ENCODE results near the gene MUC15. TPM values are rescaled to one million over a fixed set of nuclear protein-coding genes. Genes with fewer than 3 reads are reported as not detected.

The MUC15 gene
- total and polyA plus RNA-seq, 2 experiments from 2014 or later = not detected

DNA sequence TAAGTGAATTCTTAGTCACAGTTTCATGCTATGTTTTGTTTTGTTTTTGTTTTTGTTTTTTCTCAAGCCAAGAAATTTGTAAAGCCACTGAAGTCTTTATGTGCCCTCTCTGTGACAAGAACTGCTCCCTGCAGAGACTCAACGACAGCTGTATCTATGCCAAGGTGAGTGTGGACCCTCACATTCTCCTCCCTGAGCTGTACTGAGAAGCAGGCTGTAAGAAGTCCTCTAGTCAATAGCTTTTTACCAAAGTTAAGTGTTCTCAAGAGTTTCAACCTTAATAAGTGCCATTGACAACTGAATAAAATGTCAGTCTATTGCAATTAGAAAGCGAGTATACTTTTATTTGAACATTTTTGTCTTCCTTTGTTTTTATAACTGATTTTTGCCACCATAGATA is 18.9 kb downstream of the MUC15 start:
- no peaks in the 10 kb centered on the region for H3K4me1 ChIP-seq (ENCODE audit: insufficient read depth)
- no peak for DNase-seq (ENCODE audit: low spot score)
- Mint-ChIP-seq H3K9me3 (no peaks in the 10 kb centered on the region), H3K36me3 (ENCODE audit: low read depth) (no peaks in the 10 kb centered on the region), H3K4me3 (no peak overlapping the region), H3K27me3 (ENCODE audit: insufficient read depth, low read depth, poor library complexity) (no peaks in the 10 kb centered on the region), H3K4me1 (peaks cover 3% of the 10 kb centered on the region; the same call in 2 of the 3 replicates), H3K27ac (no peak overlapping the region)
- TF ChIP-seq ZNF114 (CRISPR knock-in tag; IDR thresholded peaks at IDR 0.05) = no peak
- TF ChIP-seq, protein P1, sequence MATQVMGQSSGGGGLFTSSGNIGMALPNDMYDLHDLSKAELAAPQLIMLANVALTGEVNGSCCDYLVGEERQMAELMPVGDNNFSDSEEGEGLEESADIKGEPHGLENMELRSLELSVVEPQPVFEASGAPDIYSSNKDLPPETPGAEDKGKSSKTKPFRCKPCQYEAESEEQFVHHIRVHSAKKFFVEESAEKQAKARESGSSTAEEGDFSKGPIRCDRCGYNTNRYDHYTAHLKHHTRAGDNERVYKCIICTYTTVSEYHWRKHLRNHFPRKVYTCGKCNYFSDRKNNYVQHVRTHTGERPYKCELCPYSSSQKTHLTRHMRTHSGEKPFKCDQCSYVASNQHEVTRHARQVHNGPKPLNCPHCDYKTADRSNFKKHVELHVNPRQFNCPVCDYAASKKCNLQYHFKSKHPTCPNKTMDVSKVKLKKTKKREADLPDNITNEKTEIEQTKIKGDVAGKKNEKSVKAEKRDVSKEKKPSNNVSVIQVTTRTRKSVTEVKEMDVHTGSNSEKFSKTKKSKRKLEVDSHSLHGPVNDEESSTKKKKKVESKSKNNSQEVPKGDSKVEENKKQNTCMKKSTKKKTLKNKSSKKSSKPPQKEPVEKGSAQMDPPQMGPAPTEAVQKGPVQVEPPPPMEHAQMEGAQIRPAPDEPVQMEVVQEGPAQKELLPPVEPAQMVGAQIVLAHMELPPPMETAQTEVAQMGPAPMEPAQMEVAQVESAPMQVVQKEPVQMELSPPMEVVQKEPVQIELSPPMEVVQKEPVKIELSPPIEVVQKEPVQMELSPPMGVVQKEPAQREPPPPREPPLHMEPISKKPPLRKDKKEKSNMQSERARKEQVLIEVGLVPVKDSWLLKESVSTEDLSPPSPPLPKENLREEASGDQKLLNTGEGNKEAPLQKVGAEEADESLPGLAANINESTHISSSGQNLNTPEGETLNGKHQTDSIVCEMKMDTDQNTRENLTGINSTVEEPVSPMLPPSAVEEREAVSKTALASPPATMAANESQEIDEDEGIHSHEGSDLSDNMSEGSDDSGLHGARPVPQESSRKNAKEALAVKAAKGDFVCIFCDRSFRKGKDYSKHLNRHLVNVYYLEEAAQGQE (IDR thresholded peaks at IDR 0.05; ENCODE audit: unreplicated experiment) = no peak
- TF ChIP-seq ZNF331 (CRISPR knock-in tag; IDR thresholded peaks at IDR 0.05; ENCODE audit: low read depth) = no peak
- no peak for TF ChIP-seq POLR2AphosphoS5 (IDR thresholded peaks at IDR 0.05; ENCODE audit: low read depth)
- no peak for TF ChIP-seq NANOG (IDR thresholded peaks at IDR 0.05; ENCODE audit: borderline replicate concordance)
- TF ChIP-seq JUNB (IDR thresholded peaks at IDR 0.05; ENCODE audit: unreplicated experiment) = no peak
- no peak for TF ChIP-seq CREB1 (CRISPR knock-in tag; IDR thresholded peaks at IDR 0.05; ENCODE audit: low read depth)
- TF ChIP-seq EZH2 (IDR thresholded peaks at IDR 0.05; ENCODE audit: low read depth, unreplicated experiment) = no peak
- no peak for TF ChIP-seq STAT1 (IDR thresholded peaks at IDR 0.05; ENCODE audit: unreplicated experiment)
- TF ChIP-seq, protein P2, sequence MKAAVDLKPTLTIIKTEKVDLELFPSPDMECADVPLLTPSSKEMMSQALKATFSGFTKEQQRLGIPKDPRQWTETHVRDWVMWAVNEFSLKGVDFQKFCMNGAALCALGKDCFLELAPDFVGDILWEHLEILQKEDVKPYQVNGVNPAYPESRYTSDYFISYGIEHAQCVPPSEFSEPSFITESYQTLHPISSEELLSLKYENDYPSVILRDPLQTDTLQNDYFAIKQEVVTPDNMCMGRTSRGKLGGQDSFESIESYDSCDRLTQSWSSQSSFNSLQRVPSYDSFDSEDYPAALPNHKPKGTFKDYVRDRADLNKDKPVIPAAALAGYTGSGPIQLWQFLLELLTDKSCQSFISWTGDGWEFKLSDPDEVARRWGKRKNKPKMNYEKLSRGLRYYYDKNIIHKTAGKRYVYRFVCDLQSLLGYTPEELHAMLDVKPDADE (IDR thresholded peaks at IDR 0.05) = no peak
- H4K20me1 ChIP-seq (replicated peaks; ENCODE audit: insufficient read depth) = no peaks in the 10 kb centered on the region
- H3K27ac ChIP-seq (ENCODE audit: low read depth) = no peak overlapping the region
- no peaks in the 10 kb centered on the region for H3F3A ChIP-seq (replicated peaks; ENCODE audit: low read depth)
- no peak overlapping the region for H3K4me2 ChIP-seq
- H3K27me3 ChIP-seq (ENCODE audit: insufficient read depth) = no peaks in the 10 kb centered on the region
- H3K4me3 ChIP-seq = no peak overlapping the region
- H3K79me2 ChIP-seq (replicated peaks; ENCODE audit: insufficient read depth) = no peaks in the 10 kb centered on the region
- no peak overlapping the region for H2AFZ ChIP-seq
- no peaks in the 10 kb centered on the region for H3K9me2 ChIP-seq (ENCODE audit: insufficient read depth)
- no peaks in the 10 kb centered on the region for H3K36me3 ChIP-seq (ENCODE audit: insufficient read depth)
- ATAC-seq = no peak; the same call in 2 of the 3 replicates

GRCh38 chr11:26551186-26551801 is 20.8 kb downstream of the MUC15 start:
- Mint-ChIP-seq H3K4me1 (peaks cover 3% of the 10 kb centered on the region; the same call in 2 of the 3 replicates), H3K4me3 (no peak overlapping the region), H3K9me3 (no peaks in the 10 kb centered on the region), H3K27ac (no peak overlapping the region), H3K36me3 (ENCODE audit: low read depth) (no peaks in the 10 kb centered on the region), H3K27me3 (ENCODE audit: insufficient read depth, low read depth, poor library complexity) (no peaks in the 10 kb centered on the region)
- Histone ChIP-seq H4K20me1 (replicated peaks; ENCODE audit: insufficient read depth) (no peaks in the 10 kb centered on the region), H3K4me1 (ENCODE audit: insufficient read depth) (no peaks in the 10 kb centered on the region), H3K9me2 (ENCODE audit: insufficient read depth) (no peaks in the 10 kb centered on the region), H3K36me3 (ENCODE audit: insufficient read depth) (no peaks in the 10 kb centered on the region), H2AFZ (no peak overlapping the region), H3K27ac (ENCODE audit: low read depth) (no peak overlapping the region), H3K27me3 (ENCODE audit: insufficient read depth) (no peaks in the 10 kb centered on the region), H3K4me3 (no peak overlapping the region), H3K79me2 (replicated peaks; ENCODE audit: insufficient read depth) (no peaks in the 10 kb centered on the region), H3K4me2 (no peak overlapping the region), H3F3A (replicated peaks; ENCODE audit: low read depth) (no peaks in the 10 kb centered on the region)
- ATAC-seq (no peak), DNase-seq (ENCODE audit: low spot score) (no peak)
- no peak for TF ChIP-seq ZNF114 (CRISPR knock-in tag; IDR thresholded peaks at IDR 0.05)
- TF ChIP-seq ZNF462 (CRISPR knock-in tag; IDR thresholded peaks at IDR 0.05) = no peak
- TF ChIP-seq STAT1 (IDR thresholded peaks at IDR 0.05; ENCODE audit: unreplicated experiment) = no peak
- TF ChIP-seq NANOG (IDR thresholded peaks at IDR 0.05; ENCODE audit: borderline replicate concordance) = no peak
- no peak for TF ChIP-seq ZNF331 (CRISPR knock-in tag; IDR thresholded peaks at IDR 0.05; ENCODE audit: low read depth)

All from GM23338 (cell line).